SK-N-SH (cell line): ENCODE results near the gene KERA. TPM values are rescaled to one million over a fixed set of nuclear protein-coding genes. Genes with fewer than 3 reads are reported as not detected.

Experiments used
- CTCF ChIA-PET: fragments of 300-600, 350-600 bp; formaldehyde crosslinking; extraction: SDS; loops from one replicate; lab custom pipeline; 2021; lab: Yijun Ruan, JAX
- POLR2A ChIA-PET: fragments of 350-600 bp; sonication (Branson Sonifier 250); formaldehyde crosslinking; extraction: SDS; loops from one replicate; lab custom pipeline; 2020; ENCODE audit warnings: antibody characterized with exemption, inconsistent platforms; lab: Yijun Ruan, JAX
- DNase-seq: peaks from one replicate; pipeline ENCODE4 v3.0.0; 2012
- H2AFZ ChIP-seq: fragments of 200-600 bp; sonication (generic); 2 replicates; pipeline ENCODE4 v1.8.1; 2016; ENCODE audit warnings: antibody characterized with exemption, mild to moderate bottlenecking, low read depth
- H3F3A ChIP-seq: fragments of 200-600 bp; sonication (generic); replicated peaks from 2 replicates; pipeline ENCODE3; 2016; ENCODE audit warnings: antibody characterized with exemption, mild to moderate bottlenecking; ENCODE audit not compliant: insufficient read depth
- H3K27ac ChIP-seq, 2 experiments: fragments of 200-500 bp in 1 of 2; fragments of 200-600 bp in 1 of 2; sonication (Bioruptor generic) in 1 of 2; sonication (generic), shearing (Covaris generic) in 1 of 2; 2 replicates each; pipeline versions ENCODE4 v1.5.1 to v1.6.1; 2014 to 2016; ENCODE audit warnings: low read depth in 2 of 2, inconsistent platforms in 1 of 2, low read length in 1 of 2, mild to moderate bottlenecking in 1 of 2, mixed read lengths in 1 of 2
- H3K27me3 ChIP-seq: fragments of 200-600 bp; sonication (generic), shearing (Covaris generic); 2 replicates; pipeline ENCODE4 v1.6.1; 2016; ENCODE audit warnings: mixed run types; ENCODE audit not compliant: insufficient read depth
- H3K36me3 ChIP-seq, 2 experiments: fragments of 200-500 bp in 1 of 2; fragments of 200-600 bp in 1 of 2; sonication (Bioruptor generic) in 1 of 2; sonication (generic) in 1 of 2; replicated peaks in 1 of 2; 2 replicates each; pipeline versions ENCODE3 to v1.5.1; 2014 to 2016; ENCODE audit warnings: low read length in 1 of 2, mild to moderate bottlenecking in 1 of 2; ENCODE audit not compliant: insufficient read depth in 2 of 2, control insufficient read depth in 1 of 2
- H3K4me1 ChIP-seq, 2 experiments: fragments of 200-500 bp in 1 of 2; fragments of 200-600 bp in 1 of 2; sonication (Bioruptor generic) in 1 of 2; sonication (generic), shearing (Covaris generic) in 1 of 2; 2 replicates each; pipeline versions ENCODE4 v1.5.1 to v1.6.1; 2014 to 2016; ENCODE audit warnings: low read depth in 1 of 2, low read length in 1 of 2, mixed run types in 1 of 2; ENCODE audit not compliant: insufficient read depth in 2 of 2, control insufficient read depth in 1 of 2
- H3K4me2 ChIP-seq: fragments of 200-600 bp; sonication (generic), shearing (Covaris generic); 2 replicates; pipeline ENCODE4 v1.6.1; 2017; ENCODE audit warnings: mixed run types
- H3K4me3 ChIP-seq, 2 experiments: fragments of 200-500 bp in 1 of 2; fragments of 200-600 bp in 1 of 2; sonication (Bioruptor generic) in 1 of 2; sonication (generic), shearing (Covaris generic) in 1 of 2; 2 replicates each; pipeline versions ENCODE4 v1.5.1 to v1.8.1; 2014 to 2016; ENCODE audit warnings: low read depth in 2 of 2, inconsistent platforms in 1 of 2, low read length in 1 of 2, mild to moderate bottlenecking in 1 of 2, mixed read lengths in 1 of 2, moderate library complexity in 1 of 2
- H3K79me2 ChIP-seq: fragments of 200-600 bp; sonication (generic); 2 replicates; pipeline ENCODE4 v1.8.1; 2017; ENCODE audit warnings: mild to moderate bottlenecking; ENCODE audit not compliant: insufficient read depth
- H3K9ac ChIP-seq: fragments of 200-600 bp; sonication (generic); 2 replicates; pipeline ENCODE4 v1.6.1; 2017; ENCODE audit warnings: mixed run types
- H3K9me2 ChIP-seq: fragments of 200-600 bp; sonication (generic); 2 replicates; pipeline ENCODE4 v1.6.1; 2017; ENCODE audit warnings: mixed run types
- H3K9me3 ChIP-seq: fragments of 200-600 bp; sonication (generic); 2 replicates; pipeline ENCODE4 v1.6.1; 2017; ENCODE audit warnings: mixed run types, mild to moderate bottlenecking, moderate library complexity
- H4K20me1 ChIP-seq: fragments of 200-600 bp; sonication (generic); 2 replicates; pipeline ENCODE4 v1.6.1; 2017; ENCODE audit warnings: mild to moderate bottlenecking, mixed run types; ENCODE audit not compliant: insufficient read depth
- CHD2 ChIP-seq: fragments of 150-350 bp; IDR thresholded peaks from 2 replicates; pipeline ENCODE4 v1.6.1; 2018; ENCODE audit warnings: low read length; ENCODE audit not compliant: partially characterized antibody
- EP300 ChIP-seq, 2 experiments: IDR thresholded peaks; 2 replicates each; pipeline versions ENCODE4 v1.4.0 to v1.6.1; 2012; ENCODE audit warnings: borderline replicate concordance in 1 of 2, low read depth in 1 of 2, low read length in 1 of 2
- EZH2phosphoT487 ChIP-seq: fragments of 200-600 bp; sonication (generic); IDR thresholded peaks from 2 replicates; pipeline ENCODE4 v1.6.1; 2017; ENCODE audit warnings: low read depth, mixed run types, mild to moderate bottlenecking, antibody characterized with exemption, moderate library complexity, borderline replicate concordance
- FOSL2 ChIP-seq: IDR thresholded peaks from 2 replicates; pipeline ENCODE4 v1.4.0; 2012; ENCODE audit warnings: low read depth, mild to moderate bottlenecking, moderate library complexity, borderline replicate concordance
- FOXJ3 ChIP-seq: sonication (generic); formaldehyde crosslinking; IDR thresholded peaks from 2 replicates; pipeline ENCODE4 v1.5.1; 2020; ENCODE audit warnings: mild to moderate bottlenecking, missing genetic modification reagents
- GABPA ChIP-seq: IDR thresholded peaks from 2 replicates; pipeline ENCODE4 v1.4.0; 2012; ENCODE audit warnings: low read depth, mild to moderate bottlenecking
- GATA2 ChIP-seq: sonication (generic); formaldehyde crosslinking; IDR thresholded peaks from 2 replicates; pipeline ENCODE4 v1.5.0; 2020; ENCODE audit warnings: mild to moderate bottlenecking, missing genetic modification reagents
- JUND ChIP-seq: IDR thresholded peaks from 2 replicates; pipeline ENCODE4 v1.4.0; 2012
- MEF2A ChIP-seq: IDR thresholded peaks from 2 replicates; pipeline ENCODE4 v1.4.0; 2012; ENCODE audit warnings: low read depth, borderline replicate concordance
- NFIC ChIP-seq: IDR thresholded peaks from 2 replicates; pipeline ENCODE4 v1.4.0; 2012; ENCODE audit warnings: borderline replicate concordance
- NRF1 ChIP-seq: IDR thresholded peaks from 2 replicates; pipeline ENCODE4 v1.6.1; 2012; ENCODE audit warnings: low read depth, mild to moderate bottlenecking, low read length
- POLR2AphosphoS5 ChIP-seq: IDR thresholded peaks from 2 replicates; pipeline ENCODE4 v1.6.1; 2012; ENCODE audit warnings: low read depth, low read length
- SMC3 ChIP-seq: IDR thresholded peaks from 2 replicates; pipeline ENCODE4 v1.6.1; 2012; ENCODE audit warnings: low read depth, low read length, improper control_type of control experiment
- TCF12 ChIP-seq: IDR thresholded peaks from 2 replicates; pipeline ENCODE4 v1.4.0; 2012
- TEAD4 ChIP-seq: IDR thresholded peaks from 2 replicates; pipeline ENCODE4 v1.4.0; 2012; ENCODE audit warnings: mild to moderate bottlenecking, borderline replicate concordance; ENCODE audit not compliant: insufficient read depth
- YY1 ChIP-seq: IDR thresholded peaks from 2 replicates; pipeline ENCODE4 v1.4.0; 2012; ENCODE audit warnings: low read depth, mild to moderate bottlenecking
- WGBS: methylation state at CpG from one replicate; pipeline ENCODE4 v1.1.6; 2017; ENCODE audit warnings: low lambda C conversion rate; 5-methylcytosine and 5-hydroxymethylcytosine counted together
- polyA plus RNA-seq, 3 experiments: library from polyadenylated mRNA; depleted of rRNA; stranded (reverse); fragments of >200 nt; gene quantifications; 2 replicates each; pipeline ENCODE4 v1.2.3, GENCODE V29; 2012
- TF ChIP-seq, protein P1 (sequence below): IDR thresholded peaks from 2 replicates; pipeline ENCODE4 v1.4.0; 2012; ENCODE audit warnings: low read depth
- TF ChIP-seq, protein P2 (sequence below): fragments of 150-350 bp; IDR thresholded peaks from 2 replicates; pipeline ENCODE4 v1.6.1; 2016; ENCODE audit warnings: mild to moderate bottlenecking, low read depth, low read length
- TF ChIP-seq, protein P3 (sequence below): IDR thresholded peaks from 2 replicates; pipeline ENCODE4 v1.4.0; 2012; ENCODE audit warnings: low read depth, borderline replicate concordance
- TF ChIP-seq, protein P4 (sequence below): IDR thresholded peaks from 2 replicates; pipeline ENCODE4; 2012
- TF ChIP-seq, protein P5 (sequence below): IDR thresholded peaks from 2 replicates; pipeline ENCODE4 v1.6.1; 2012; ENCODE audit warnings: mild to moderate bottlenecking, low read depth, low read length, moderate library complexity
- TF ChIP-seq, protein P6 (sequence below): fragments of 150-350 bp; IDR thresholded peaks from 2 replicates; pipeline ENCODE4 v1.6.1; 2017; ENCODE audit warnings: antibody characterized with exemption, low read length, low read depth, borderline replicate concordance

KERA gene
- polyA plus RNA-seq, 1 of the 3 experiments (the other 2 are of a cell fraction) = not detected

DNA sequence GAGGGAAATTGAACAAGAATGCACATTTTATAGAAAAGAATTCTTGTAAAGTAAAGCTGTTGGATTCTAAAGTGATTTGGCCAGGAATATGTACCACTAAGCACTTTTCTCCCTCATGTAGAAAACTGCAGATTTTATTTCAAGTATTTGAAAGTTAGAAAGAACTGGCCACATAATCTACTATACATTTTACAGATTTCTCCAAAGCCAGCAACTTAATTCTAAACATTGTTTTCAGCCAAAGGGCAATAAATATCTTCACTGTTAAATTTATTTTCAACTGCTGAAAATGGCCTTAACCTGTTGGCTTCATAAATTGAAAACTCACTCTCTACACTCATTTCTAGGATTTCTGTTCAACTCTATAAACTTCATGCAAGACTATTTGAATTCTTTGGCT is 15.6 kb upstream of the KERA start:
- Histone ChIP-seq H3K4me3 (no peak overlapping the region), H3K9ac (no peak overlapping the region), H2AFZ (no peak overlapping the region), H3K79me2 (no peaks in the 10 kb centered on the region), H3F3A (no peaks in the 10 kb centered on the region), H3K4me1 (no peaks in the 10 kb centered on the region), H4K20me1 (no peaks in the 10 kb centered on the region), H3K36me3 (no peaks in the 10 kb centered on the region), H3K4me2 (no peak overlapping the region), H3K9me2 (no peaks in the 10 kb centered on the region), H3K27me3 (no peaks in the 10 kb centered on the region), H3K9me3 (no peaks in the 10 kb centered on the region), H3K27ac (no peak overlapping the region)
- ChIA-PET CTCF (no interaction called here), POLR2A (no interaction called here)
- DNase-seq = no peak
- TF ChIP-seq MEF2A (no peak), YY1 (no peak), SMC3 (no peak), FOXJ3 (no peak), TCF12 (no peak), EZH2phosphoT487 (no peak), EP300 (IDR thresholded peaks at IDR 0.05; ENCODE audit: borderline replicate concordance in 1 of 2, low read depth in 1 of 2, low read length in 1 of 2) (no peak), POLR2AphosphoS5 (no peak), FOSL2 (no peak), NFIC (no peak), NRF1 (no peak), CHD2 (no peak), GABPA (no peak)
- TF ChIP-seq, protein P1, sequence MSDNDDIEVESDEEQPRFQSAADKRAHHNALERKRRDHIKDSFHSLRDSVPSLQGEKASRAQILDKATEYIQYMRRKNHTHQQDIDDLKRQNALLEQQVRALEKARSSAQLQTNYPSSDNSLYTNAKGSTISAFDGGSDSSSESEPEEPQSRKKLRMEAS = no peak

DNA sequence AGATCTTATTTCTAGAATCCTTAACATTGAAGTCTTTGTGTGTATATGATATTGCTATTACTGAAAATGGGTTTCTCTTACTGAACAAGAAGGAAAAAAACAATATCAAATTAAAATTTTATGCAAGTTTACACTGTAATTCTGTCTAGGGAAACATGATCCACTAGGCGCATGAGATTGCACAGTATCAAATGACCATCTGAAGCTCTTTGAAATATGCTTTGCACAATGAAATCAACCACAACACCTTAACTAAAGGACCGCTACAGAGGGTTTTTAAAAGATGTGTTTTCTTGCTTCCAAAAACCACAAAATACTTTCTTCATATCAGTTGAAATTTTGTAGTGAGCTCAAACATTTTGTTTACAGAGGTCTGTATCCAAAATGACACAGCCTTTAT is 15.1 kb upstream of the KERA start:
- no peaks in the 10 kb centered on the region for H3K4me1 ChIP-seq
- no peaks in the 10 kb centered on the region for H3K79me2 ChIP-seq
- no peak for DNase-seq
- H3F3A ChIP-seq = no peaks in the 10 kb centered on the region
- H4K20me1 ChIP-seq = no peaks in the 10 kb centered on the region
- H2AFZ ChIP-seq = no peak overlapping the region
- no peaks in the 10 kb centered on the region for H3K36me3 ChIP-seq
- H3K9ac ChIP-seq = no peak overlapping the region
- ChIA-PET CTCF (no interaction called here), POLR2A (no interaction called here)
- H3K27ac ChIP-seq = no peak overlapping the region
- H3K4me3 ChIP-seq = no peak overlapping the region
- H3K27me3 ChIP-seq = no peaks in the 10 kb centered on the region
- no peaks in the 10 kb centered on the region for H3K9me3 ChIP-seq
- H3K9me2 ChIP-seq = no peaks in the 10 kb centered on the region
- WGBS = 85% methylated on average over 2 of the region's 2 CpGs
- no peak overlapping the region for H3K4me2 ChIP-seq
- no peak for TF ChIP-seq TEAD4
- TF ChIP-seq, protein P2, sequence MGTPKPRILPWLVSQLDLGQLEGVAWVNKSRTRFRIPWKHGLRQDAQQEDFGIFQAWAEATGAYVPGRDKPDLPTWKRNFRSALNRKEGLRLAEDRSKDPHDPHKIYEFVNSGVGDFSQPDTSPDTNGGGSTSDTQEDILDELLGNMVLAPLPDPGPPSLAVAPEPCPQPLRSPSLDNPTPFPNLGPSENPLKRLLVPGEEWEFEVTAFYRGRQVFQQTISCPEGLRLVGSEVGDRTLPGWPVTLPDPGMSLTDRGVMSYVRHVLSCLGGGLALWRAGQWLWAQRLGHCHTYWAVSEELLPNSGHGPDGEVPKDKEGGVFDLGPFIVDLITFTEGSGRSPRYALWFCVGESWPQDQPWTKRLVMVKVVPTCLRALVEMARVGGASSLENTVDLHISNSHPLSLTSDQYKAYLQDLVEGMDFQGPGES = no peak
- TF ChIP-seq, protein P3, sequence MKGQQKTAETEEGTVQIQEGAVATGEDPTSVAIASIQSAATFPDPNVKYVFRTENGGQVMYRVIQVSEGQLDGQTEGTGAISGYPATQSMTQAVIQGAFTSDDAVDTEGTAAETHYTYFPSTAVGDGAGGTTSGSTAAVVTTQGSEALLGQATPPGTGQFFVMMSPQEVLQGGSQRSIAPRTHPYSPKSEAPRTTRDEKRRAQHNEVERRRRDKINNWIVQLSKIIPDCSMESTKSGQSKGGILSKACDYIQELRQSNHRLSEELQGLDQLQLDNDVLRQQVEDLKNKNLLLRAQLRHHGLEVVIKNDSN = no peak
- TF ChIP-seq, protein P4, sequence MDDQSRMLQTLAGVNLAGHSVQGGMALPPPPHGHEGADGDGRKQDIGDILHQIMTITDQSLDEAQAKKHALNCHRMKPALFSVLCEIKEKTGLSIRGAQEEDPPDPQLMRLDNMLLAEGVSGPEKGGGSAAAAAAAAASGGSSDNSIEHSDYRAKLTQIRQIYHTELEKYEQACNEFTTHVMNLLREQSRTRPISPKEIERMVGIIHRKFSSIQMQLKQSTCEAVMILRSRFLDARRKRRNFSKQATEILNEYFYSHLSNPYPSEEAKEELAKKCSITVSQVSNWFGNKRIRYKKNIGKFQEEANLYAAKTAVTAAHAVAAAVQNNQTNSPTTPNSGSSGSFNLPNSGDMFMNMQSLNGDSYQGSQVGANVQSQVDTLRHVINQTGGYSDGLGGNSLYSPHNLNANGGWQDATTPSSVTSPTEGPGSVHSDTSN = no peak
- TF ChIP-seq POLR2AphosphoS5 = no peak
- TF ChIP-seq EZH2phosphoT487 = no peak
- no peak for TF ChIP-seq FOXJ3
- TF ChIP-seq JUND = no peak
- TF ChIP-seq GATA2 (CRISPR knock-in tag) = no peak
- TF ChIP-seq, protein P5, sequence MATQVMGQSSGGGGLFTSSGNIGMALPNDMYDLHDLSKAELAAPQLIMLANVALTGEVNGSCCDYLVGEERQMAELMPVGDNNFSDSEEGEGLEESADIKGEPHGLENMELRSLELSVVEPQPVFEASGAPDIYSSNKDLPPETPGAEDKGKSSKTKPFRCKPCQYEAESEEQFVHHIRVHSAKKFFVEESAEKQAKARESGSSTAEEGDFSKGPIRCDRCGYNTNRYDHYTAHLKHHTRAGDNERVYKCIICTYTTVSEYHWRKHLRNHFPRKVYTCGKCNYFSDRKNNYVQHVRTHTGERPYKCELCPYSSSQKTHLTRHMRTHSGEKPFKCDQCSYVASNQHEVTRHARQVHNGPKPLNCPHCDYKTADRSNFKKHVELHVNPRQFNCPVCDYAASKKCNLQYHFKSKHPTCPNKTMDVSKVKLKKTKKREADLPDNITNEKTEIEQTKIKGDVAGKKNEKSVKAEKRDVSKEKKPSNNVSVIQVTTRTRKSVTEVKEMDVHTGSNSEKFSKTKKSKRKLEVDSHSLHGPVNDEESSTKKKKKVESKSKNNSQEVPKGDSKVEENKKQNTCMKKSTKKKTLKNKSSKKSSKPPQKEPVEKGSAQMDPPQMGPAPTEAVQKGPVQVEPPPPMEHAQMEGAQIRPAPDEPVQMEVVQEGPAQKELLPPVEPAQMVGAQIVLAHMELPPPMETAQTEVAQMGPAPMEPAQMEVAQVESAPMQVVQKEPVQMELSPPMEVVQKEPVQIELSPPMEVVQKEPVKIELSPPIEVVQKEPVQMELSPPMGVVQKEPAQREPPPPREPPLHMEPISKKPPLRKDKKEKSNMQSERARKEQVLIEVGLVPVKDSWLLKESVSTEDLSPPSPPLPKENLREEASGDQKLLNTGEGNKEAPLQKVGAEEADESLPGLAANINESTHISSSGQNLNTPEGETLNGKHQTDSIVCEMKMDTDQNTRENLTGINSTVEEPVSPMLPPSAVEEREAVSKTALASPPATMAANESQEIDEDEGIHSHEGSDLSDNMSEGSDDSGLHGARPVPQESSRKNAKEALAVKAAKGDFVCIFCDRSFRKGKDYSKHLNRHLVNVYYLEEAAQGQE = no peak
- TF ChIP-seq, protein P6, sequence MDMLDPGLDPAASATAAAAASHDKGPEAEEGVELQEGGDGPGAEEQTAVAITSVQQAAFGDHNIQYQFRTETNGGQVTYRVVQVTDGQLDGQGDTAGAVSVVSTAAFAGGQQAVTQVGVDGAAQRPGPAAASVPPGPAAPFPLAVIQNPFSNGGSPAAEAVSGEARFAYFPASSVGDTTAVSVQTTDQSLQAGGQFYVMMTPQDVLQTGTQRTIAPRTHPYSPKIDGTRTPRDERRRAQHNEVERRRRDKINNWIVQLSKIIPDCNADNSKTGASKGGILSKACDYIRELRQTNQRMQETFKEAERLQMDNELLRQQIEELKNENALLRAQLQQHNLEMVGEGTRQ = no peak
- no peak for TF ChIP-seq EP300 (IDR thresholded peaks at IDR 0.05; ENCODE audit: borderline replicate concordance in 1 of 2, low read depth in 1 of 2, low read length in 1 of 2)
- TF ChIP-seq MEF2A = no peak
